GM18526 (cell line): ENCODE data around the gene FBXO2.

Experiments
- POLR2A ChIP-seq: IDR thresholded peaks from 3 replicates; pipeline ENCODE4 v1.6.1; 2011; ENCODE audit not compliant: insufficient read length; ENCODE audit errors: extremely low read depth

Gene FBXO2

GRCh38 chr1:11690397-11691301 lies 36.4 kb upstream of the FBXO2 start:
- no peak for TF ChIP-seq POLR2A

- no peak for TF ChIP-seq POLR2A
Measured at GRCh38 chr1:11688506-11688905, 34.3 kb upstream of the FBXO2 start.

GRCh38 chr1:11685210-11685752 lies 31.1 kb upstream of the FBXO2 start:
- TF ChIP-seq POLR2A, result no peak

- no peak for TF ChIP-seq POLR2A
Measured at GRCh38 chr1:11684070-11684469, 29.8 kb upstream of the FBXO2 start.

- TF ChIP-seq POLR2A, result no peak
Measured at GRCh38 chr1:11682799-11683198, 28.6 kb upstream of the FBXO2 start.

- no peak for TF ChIP-seq POLR2A
Measured at GRCh38 chr1:11682287-11682771, 28.1 kb upstream of the FBXO2 start.

GRCh38 chr1:11681071-11681771 lies 27.0 kb upstream of the FBXO2 start, which contains the start of gene MAD2L2:
Gene MAD2L2 (minus strand): TSS chr1:11681148. CDS start chr1:11680601, 547 bp downstream.
- peak; percentile 75 for TF ChIP-seq POLR2A

- no peak for TF ChIP-seq POLR2A
Measured at GRCh38 chr1:11680270-11681070, 26.2 kb upstream of the FBXO2 start.

GRCh38 chr1:11678442-11678841 lies 24.2 kb upstream of the FBXO2 start:
- no peak for TF ChIP-seq POLR2A

GRCh38 chr1:11676386-11677103 lies 22.3 kb upstream of the FBXO2 start:
- no peak for TF ChIP-seq POLR2A

GRCh38 chr1:11675325-11675724 lies 21.1 kb upstream of the FBXO2 start:
- no peak for TF ChIP-seq POLR2A

GRCh38 chr1:11674488-11674887 lies 20.3 kb upstream of the FBXO2 start:
- TF ChIP-seq POLR2A, result no peak

- TF ChIP-seq POLR2A, result no peak
Measured at GRCh38 chr1:11673089-11673769, 19.0 kb upstream of the FBXO2 start.
